Astrocyte (in vitro differentiated cells and primary cell): ENCODE data around the gene ALK.

Experiments used
- CTCF ChIP-seq: IDR thresholded peaks from 2 replicates; pipeline ENCODE4 v1.5.1; 2011; ENCODE audit warnings: low read depth, mild to moderate bottlenecking, inconsistent platforms, low read length, moderate library complexity; ENCODE audit not compliant: insufficient read depth
- EZH2 ChIP-seq: IDR thresholded peaks from 2 replicates; pipeline ENCODE4 v1.6.1; 2012; ENCODE audit warnings: mild to moderate bottlenecking, low read length, inconsistent platforms; ENCODE audit not compliant: insufficient read depth

DNA sequence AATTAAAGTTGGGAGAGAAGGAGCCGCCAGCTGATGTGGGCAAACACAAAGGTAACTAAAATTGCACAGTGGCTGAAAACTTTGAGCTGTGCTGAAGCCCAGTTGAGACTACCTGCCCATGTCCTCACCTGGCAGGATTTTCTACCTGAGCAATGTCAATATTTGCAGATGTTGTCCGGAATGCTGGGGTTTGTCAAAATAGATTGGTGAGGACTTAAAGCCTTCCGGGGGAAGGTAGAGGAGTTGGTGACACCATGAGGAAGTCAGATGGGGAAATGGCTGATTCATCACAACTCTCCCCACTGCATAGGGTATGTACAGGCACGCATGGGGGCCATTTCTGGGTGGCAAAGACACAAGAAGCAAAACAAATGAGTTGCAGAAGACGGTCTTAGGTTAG is 114.9 kb downstream of the ALK start:
- TF ChIP-seq CTCF (no peak), EZH2 (no peak)
